Cardiac muscle cell (in vitro differentiated cells and primary cell): Measurements from ENCODE around the gene VKORC1. TPM values are rescaled to one million over a fixed set of nuclear protein-coding genes. Genes with fewer than 3 reads are reported as not detected.

Source experiments
- DNase-seq, 2 donors: peaks; one replicate each; pipeline versions ENCODE4 v3.0.0 to v3.0.0-alpha.2; 2010 to 2017; ENCODE audit warnings: low read depth in 1 of 2, low spot score in 1 of 2
- H3K27ac ChIP-seq: fragments of 200-600 bp; sonication (generic); 2 replicates; pipeline ENCODE4 v1.5.1; 2016
- H3K27me3 ChIP-seq: fragments of 200-600 bp; sonication (generic); 2 replicates; pipeline ENCODE4 v1.6.0; 2016; ENCODE audit warnings: control low read depth
- H3K36me3 ChIP-seq: fragments of 200-600 bp; sonication (generic); 2 replicates; pipeline ENCODE4 v1.5.1; 2016; ENCODE audit warnings: control low read depth
- H3K4me1 ChIP-seq: fragments of 200-600 bp; sonication (generic); 2 replicates; pipeline ENCODE4 v1.8.1; 2017; ENCODE audit warnings: low read depth, mild to moderate bottlenecking, mixed run types
- H3K4me3 ChIP-seq: fragments of 200-600 bp; sonication (generic); 2 replicates; pipeline ENCODE4 v1.5.1; 2016; ENCODE audit warnings: mild to moderate bottlenecking
- H3K9me3 ChIP-seq: fragments of 200-600 bp; sonication (generic); 2 replicates; pipeline ENCODE4 v1.5.1; 2017; ENCODE audit warnings: low read depth, mild to moderate bottlenecking, control low read depth
- CTCF ChIP-seq: IDR thresholded peaks from 2 replicates; pipeline ENCODE4 v1.5.1; 2012; ENCODE audit warnings: low read depth, mild to moderate bottlenecking, low read length
- polyA plus RNA-seq: library from polyadenylated mRNA; unstranded; fragments of >200 nt; fragmentation: Nextera tagmentation; extraction: Ambion mirVana; gene quantifications from 2 replicates; pipeline ENCODE4 v1.2.1, GENCODE V29; 2016
- total RNA-seq: library from RNA; depleted of rRNA; stranded (reverse); fragments of >200 nt; gene quantifications from 2 replicates; pipeline ENCODE4 v1.2.3, GENCODE V29; 2016

The VKORC1 gene
- total and polyA plus RNA-seq, 2 experiments from 2014 or later, result 146 to 161 TPM

- H3K27me3 ChIP-seq, result no peaks in the 10 kb centered on the region
- H3K27ac ChIP-seq, result no peak overlapping the region
- TF ChIP-seq CTCF, result no peak
- no peak overlapping the region for H3K4me3 ChIP-seq
- no peaks in the 10 kb centered on the region for H3K9me3 ChIP-seq
- no peaks in the 10 kb centered on the region for H3K4me1 ChIP-seq
- peaks cover 9% of the 10 kb centered on the region for H3K36me3 ChIP-seq
- no peak for DNase-seq
These were observed 10.6 kb downstream of the VKORC1 start for GRCh38 chr16:31083981-31084380.

GRCh38 chr16:31083556-31083955, 11.0 kb downstream of the VKORC1 start:
- Histone ChIP-seq H3K4me1 (no peaks in the 10 kb centered on the region), H3K36me3 (peaks cover 13% of the 10 kb centered on the region), H3K27ac (no peak overlapping the region), H3K27me3 (no peaks in the 10 kb centered on the region), H3K9me3 (no peaks in the 10 kb centered on the region), H3K4me3 (no peak overlapping the region)
- no peak for TF ChIP-seq CTCF
- DNase-seq, result no peak

GRCh38 chr16:31083081-31083480, 11.5 kb downstream of the VKORC1 start:
- DNase-seq, result no peak
- Histone ChIP-seq H3K9me3 (no peaks in the 10 kb centered on the region), H3K27ac (no peak overlapping the region), H3K4me3 (no peak overlapping the region), H3K36me3 (peaks cover 15% of the 10 kb centered on the region), H3K4me1 (no peaks in the 10 kb centered on the region), H3K27me3 (no peaks in the 10 kb centered on the region)
- no peak for TF ChIP-seq CTCF

GRCh38 chr16:31082368-31083045, 12.1 kb downstream of the VKORC1 start:
- H3K4me1 ChIP-seq, result no peaks in the 10 kb centered on the region

GRCh38 chr16:31081428-31082351, 12.9 kb downstream of the VKORC1 start:
- Histone ChIP-seq H3K4me3 (no peak overlapping the region), H3K36me3 (peaks cover 25% of the 10 kb centered on the region), H3K27ac (no peak overlapping the region), H3K27me3 (no peaks in the 10 kb centered on the region), H3K9me3 (no peaks in the 10 kb centered on the region), H3K4me1 (no peaks in the 10 kb centered on the region)
- DNase-seq, result no peak
- no peak for TF ChIP-seq CTCF

More at GRCh38 chr16:31082368-31083045, 12.1 kb downstream of the VKORC1 start:
- no peaks in the 10 kb centered on the region for H3K9me3 ChIP-seq
- no peak overlapping the region for H3K4me3 ChIP-seq
- H3K27me3 ChIP-seq, result no peaks in the 10 kb centered on the region
- H3K36me3 ChIP-seq, result peaks cover 21% of the 10 kb centered on the region
- no peak overlapping the region for H3K27ac ChIP-seq
- no peak for DNase-seq
- TF ChIP-seq CTCF, result no peak
